Tongue (tissue), 2 donors: ENCODE data around the gene RASA2. TPM values are rescaled to one million over a fixed set of nuclear protein-coding genes. Genes with fewer than 3 reads are reported as not detected.
A peak's percentile ranks its signal among the peaks of the same experiment; 100 is the strongest.

ENCODE experiments used
- DNase-seq: peaks from one replicate; pipeline ENCODE4 v3.0.0-alpha.2; 2015
- total RNA-seq: library from RNA; depleted of rRNA; stranded (reverse); fragments of >200 nt; gene quantifications from one replicate; pipeline ENCODE4 v1.2.3, GENCODE V29; 2014

RASA2 gene
- total RNA-seq, 1 donor from 2014 or later: 15.5 TPM

DNA sequence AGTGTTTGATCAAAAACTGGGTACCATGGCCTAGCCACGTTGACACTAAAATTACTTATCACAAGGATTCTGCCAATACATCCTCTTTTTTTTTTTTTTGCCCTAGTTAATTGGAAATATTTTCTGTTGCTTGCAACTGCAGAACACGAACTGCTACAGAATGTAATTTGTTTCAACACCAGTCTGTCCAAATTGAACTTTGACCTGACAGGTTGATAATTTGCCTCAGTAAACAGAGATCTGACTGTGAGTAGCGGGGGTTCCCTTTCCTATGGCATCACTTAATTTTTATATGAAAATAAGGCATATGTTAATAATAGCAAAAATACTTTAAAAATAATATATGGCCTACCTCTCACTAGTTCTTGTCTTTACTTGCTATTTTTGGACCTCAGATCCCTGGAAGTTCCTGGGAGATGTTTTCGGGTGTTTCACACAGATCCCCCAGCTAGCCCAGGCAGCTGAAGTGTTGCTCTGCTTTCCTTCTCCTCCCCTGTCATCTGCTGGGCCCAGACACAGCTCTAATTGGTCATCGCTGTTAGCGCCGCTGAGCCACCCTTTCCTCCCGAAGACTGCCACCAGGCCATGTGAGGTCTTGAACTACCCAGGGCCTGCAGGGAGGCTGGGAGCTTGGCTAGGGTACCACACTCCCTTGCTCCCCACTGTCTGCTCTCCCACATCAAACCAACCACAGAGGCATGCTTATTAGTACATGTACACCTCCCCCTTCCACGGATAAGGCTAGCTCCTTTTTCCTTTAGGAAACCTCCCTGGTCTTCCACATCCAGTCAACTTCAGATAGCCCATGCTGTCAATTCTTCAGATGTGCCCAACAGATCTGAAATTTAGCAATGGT, 161.5 kb downstream of the RASA2 start:
- no peak for DNase-seq

DNA sequence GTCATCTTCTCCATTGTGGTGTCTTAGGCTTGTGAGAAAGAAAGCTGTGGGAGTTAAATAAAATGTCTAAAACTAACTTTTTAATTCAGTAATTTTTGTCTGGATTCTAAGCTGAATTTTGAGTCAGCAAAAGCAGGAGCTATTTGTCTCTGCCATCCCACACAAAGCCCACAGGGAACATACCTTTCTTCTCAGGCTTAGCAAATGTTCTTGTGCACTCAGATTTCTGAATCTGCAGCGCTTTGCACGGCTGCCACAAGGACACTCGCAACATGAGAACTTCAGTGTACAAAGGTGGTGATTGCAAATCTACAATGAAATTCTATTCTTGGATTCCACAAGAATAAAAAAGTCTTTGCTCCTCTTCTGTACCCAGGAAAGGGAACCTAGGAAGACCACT, 163.0 kb downstream of the RASA2 start:
- DNase-seq: no peak

DNA sequence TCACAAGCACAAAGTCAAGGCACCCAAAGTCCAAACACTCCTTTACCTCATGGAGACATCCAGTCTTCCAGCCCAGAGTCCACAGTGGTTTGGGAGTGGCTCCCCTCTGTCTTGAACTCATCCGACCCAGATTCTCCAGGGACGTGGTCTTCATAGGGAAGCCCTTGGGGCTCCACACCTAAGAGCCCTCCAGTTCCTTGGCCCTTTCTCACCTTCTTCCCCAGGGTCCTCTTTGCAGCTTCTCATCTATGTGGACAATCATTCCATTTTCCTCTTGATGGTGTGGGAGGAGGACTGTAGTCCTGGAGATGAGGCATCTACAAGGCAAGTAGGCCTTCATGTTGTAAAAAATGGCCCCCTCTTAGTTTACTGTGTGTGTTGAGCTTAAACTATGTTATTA, 164.0 kb downstream of the RASA2 start:
- no peak for DNase-seq

DNA sequence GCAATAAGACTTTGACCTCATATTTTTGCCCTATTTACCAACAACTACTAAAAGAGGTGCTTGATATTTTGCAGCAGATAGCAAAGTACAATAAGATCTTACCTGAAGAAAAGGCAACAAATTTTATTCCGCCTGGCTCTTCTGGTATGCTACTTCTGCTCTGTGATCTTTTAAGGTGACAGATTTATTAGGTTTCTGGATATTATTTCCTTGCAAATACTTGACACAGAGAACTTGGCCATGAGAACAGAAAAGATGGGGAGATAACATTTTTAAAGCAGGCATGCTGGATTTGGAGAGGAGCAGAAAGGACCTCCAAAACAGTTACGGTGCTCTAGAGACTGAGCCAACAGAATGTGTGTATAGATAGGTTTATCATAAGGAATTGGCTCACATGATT, 164.6 kb downstream of the RASA2 start:
- DNase-seq: no peak

GRCh38 chr3:141652349-141652748, 165.5 kb downstream of the RASA2 start:
- DNase-seq: no peak

DNA sequence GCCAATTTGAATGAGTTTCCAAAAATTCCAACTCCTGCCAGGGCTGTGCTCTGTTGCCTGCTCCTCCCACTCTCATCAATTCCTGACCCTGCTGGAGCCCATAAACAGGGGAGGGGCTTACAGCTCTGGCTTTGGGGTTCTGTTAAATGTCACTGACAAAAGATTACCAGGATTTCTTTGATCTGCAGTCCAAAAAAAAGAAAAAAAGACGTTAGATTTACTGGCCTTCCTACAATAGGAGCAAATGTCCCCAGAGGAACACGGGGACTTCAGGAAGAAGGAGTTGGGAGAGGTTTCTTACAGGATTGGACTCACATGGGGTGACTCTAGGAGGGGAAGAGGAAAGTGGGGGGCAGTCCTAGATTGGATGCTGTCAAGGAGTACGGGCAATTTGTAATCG, 167.0 kb downstream of the RASA2 start:
- no peak for DNase-seq

GRCh38 chr3:141655801-141656200, 169.0 kb downstream of the RASA2 start:
- no peak for DNase-seq

- no peak for DNase-seq
Observed at GRCh38 chr3:141656771-141657170, 169.9 kb downstream of the RASA2 start.

DNA sequence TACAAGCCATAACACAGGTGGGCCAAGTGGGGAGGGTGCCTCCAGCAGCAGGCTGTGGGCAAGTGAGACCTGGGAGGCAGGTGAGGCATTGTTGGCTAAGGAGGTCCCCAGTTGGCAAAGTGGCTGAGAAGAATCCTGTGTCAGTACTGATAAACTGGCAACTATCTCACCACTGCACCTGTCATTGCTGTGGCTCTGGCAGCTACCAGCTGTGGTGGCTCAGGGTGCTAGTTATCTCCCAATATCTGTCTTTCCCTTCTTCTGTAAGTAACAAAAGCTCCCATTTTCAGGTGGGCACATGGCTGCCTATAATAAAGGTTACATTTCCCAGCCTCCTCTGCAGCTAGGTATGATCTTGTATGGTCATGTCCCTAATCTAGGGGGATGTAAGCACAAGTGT, 170.7 kb downstream of the RASA2 start:
- no peak for DNase-seq

- DNase-seq: peak; percentile 58
Observed at GRCh38 chr3:141659821-141660613, 173.2 kb downstream of the RASA2 start.

- no peak for DNase-seq
Observed at GRCh38 chr3:141660614-141660947, 173.8 kb downstream of the RASA2 start.

- DNase-seq: no peak
Observed at GRCh38 chr3:141661229-141662196, 174.7 kb downstream of the RASA2 start.

DNA sequence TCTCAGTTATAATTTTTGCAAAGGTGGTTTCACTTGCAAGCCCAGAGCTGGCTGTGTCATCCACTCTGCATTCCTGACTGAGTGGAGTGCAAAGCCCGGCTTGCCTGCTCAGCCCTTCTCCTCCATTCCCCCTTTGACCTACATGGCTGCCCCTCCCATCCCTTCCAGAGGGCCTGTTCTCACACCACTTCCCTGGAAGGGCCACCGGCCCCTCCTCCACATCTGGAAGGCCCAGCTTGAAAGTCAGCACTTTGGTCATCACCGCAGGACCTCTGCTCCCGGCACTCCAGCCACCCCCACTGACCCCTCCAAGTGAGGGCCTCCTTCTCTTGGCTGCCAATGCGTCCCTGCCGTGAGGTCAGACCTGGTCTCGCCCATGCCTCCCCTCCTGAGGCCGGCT, 177.2 kb downstream of the RASA2 start:
- no peak for DNase-seq

Other genes starting within 250 kb of the RASA2 start
- 71.2 TPM for gene ZBTB38, start 118.5 kb upstream of the RASA2 start, total RNA-seq